Trophoblast cell (in vitro differentiated cells and primary cell): Measurements from ENCODE around the gene PRELP.
"Not testable (repeated sequence)": the region's sequence is repeated elsewhere in the genome, so short reads cannot be mapped to it uniquely, and the experiment has no call there.

Experiments used
- DNase-seq, 2 donors: peaks; one replicate each; pipeline ENCODE4 v3.0.0-alpha.2; 2016
- H2AFZ ChIP-seq: 2 replicates; pipeline ENCODE4 v1.6.1; 2013; ENCODE audit warnings: low read length, moderate library complexity, mild to moderate bottlenecking; ENCODE audit not compliant: insufficient read depth, poor library complexity
- H2AK5ac ChIP-seq: 2 replicates; pipeline ENCODE4 v1.6.1; 2013; ENCODE audit warnings: mild to moderate bottlenecking, low read length
- H2BK120ac ChIP-seq: 2 replicates; pipeline ENCODE4 v1.6.1; 2013; ENCODE audit warnings: low read length, mild to moderate bottlenecking, moderate library complexity; ENCODE audit not compliant: insufficient read depth, poor library complexity
- H2BK12ac ChIP-seq: 2 replicates; pipeline ENCODE4 v1.6.1; 2013; ENCODE audit warnings: mild to moderate bottlenecking, low read length, moderate library complexity
- H2BK5ac ChIP-seq: 2 replicates; pipeline ENCODE4 v1.6.1; 2013; ENCODE audit warnings: low read length, low read depth, moderate library complexity, mild to moderate bottlenecking; ENCODE audit not compliant: poor library complexity
- H3K14ac ChIP-seq: 2 replicates; pipeline ENCODE4 v1.6.1; 2013; ENCODE audit warnings: mild to moderate bottlenecking, low read length
- H3K18ac ChIP-seq: 2 replicates; pipeline ENCODE4 v1.6.1; 2013; ENCODE audit warnings: mild to moderate bottlenecking, low read length
- H3K23ac ChIP-seq: 2 replicates; pipeline ENCODE4 v1.6.1; 2013; ENCODE audit warnings: low read length
- H3K27ac ChIP-seq: 2 replicates; pipeline ENCODE4 v1.5.1; 2013; ENCODE audit warnings: low read depth, mild to moderate bottlenecking, inconsistent platforms, low read length, moderate library complexity
- H3K27me3 ChIP-seq: 2 replicates; pipeline ENCODE4 v1.6.1; 2013; ENCODE audit warnings: inconsistent platforms, mild to moderate bottlenecking, low read length, moderate library complexity; ENCODE audit not compliant: insufficient read depth
- H3K36me3 ChIP-seq, 2 experiments: 1 replicate in 1 of 2; 2 replicates in 1 of 2; pipeline ENCODE4 v1.6.1; 2013; ENCODE audit warnings: low read length in 2 of 2, mild to moderate bottlenecking in 2 of 2, moderate library complexity in 1 of 2; ENCODE audit not compliant: insufficient read depth in 2 of 2, control insufficient read depth in 1 of 2
- H3K4ac ChIP-seq: 2 replicates; pipeline ENCODE4 v1.6.1; 2013; ENCODE audit warnings: low read depth, mild to moderate bottlenecking, low read length, moderate library complexity
- H3K4me1 ChIP-seq, 2 experiments: 1 replicate in 1 of 2; 2 replicates in 1 of 2; pipeline ENCODE4 v1.6.1; 2013; ENCODE audit warnings: low read length in 2 of 2, mild to moderate bottlenecking in 2 of 2, moderate library complexity in 1 of 2; ENCODE audit not compliant: insufficient read depth in 2 of 2, control insufficient read depth in 1 of 2
- H3K4me2 ChIP-seq: 2 replicates; pipeline ENCODE4 v1.6.1; 2013; ENCODE audit warnings: inconsistent platforms, mild to moderate bottlenecking, low read length, moderate library complexity
- H3K4me3 ChIP-seq: 2 replicates; pipeline ENCODE4 v1.5.1; 2013; ENCODE audit warnings: mild to moderate bottlenecking, low read depth, low read length, inconsistent platforms
- H3K79me1 ChIP-seq: one replicate; pipeline ENCODE4 v1.6.1; 2013; ENCODE audit warnings: low read length
- H3K79me2 ChIP-seq: 2 replicates; pipeline ENCODE4 v1.6.1; 2013; ENCODE audit warnings: low read length, mild to moderate bottlenecking; ENCODE audit not compliant: control insufficient read depth, insufficient read depth, poor library complexity
- H3K9ac ChIP-seq: 2 replicates; pipeline ENCODE4 v1.6.1; 2013; ENCODE audit warnings: mild to moderate bottlenecking, low read length
- H3K9me3 ChIP-seq: 2 replicates; pipeline ENCODE4 v1.6.1; 2013; ENCODE audit warnings: low read depth, mild to moderate bottlenecking, control low read depth, inconsistent platforms, low read length; ENCODE audit not compliant: insufficient read depth
- H4K12ac ChIP-seq: 2 replicates; pipeline ENCODE4 v1.6.1; 2013; ENCODE audit warnings: low read depth, mild to moderate bottlenecking, low read length, moderate library complexity
- H4K8ac ChIP-seq: 2 replicates; pipeline ENCODE4 v1.6.1; 2013; ENCODE audit warnings: low read depth, mild to moderate bottlenecking, low read length, moderate library complexity
- H4K91ac ChIP-seq: one replicate; pipeline ENCODE4 v1.6.1; 2013; ENCODE audit warnings: low read depth, mild to moderate bottlenecking, low read length, moderate library complexity
- WGBS: extraction: QIAGEN DNeasy Blood & Tissue Kit; methylation state at CpG from one replicate; pipeline ENCODE4 v1.1.7; 2013; ENCODE audit warnings: missing lambda C conversion rate; ENCODE audit not compliant: insufficient read length, insufficient coverage; ENCODE audit errors: extremely low coverage; 5-methylcytosine and 5-hydroxymethylcytosine counted together

PRELP gene

GRCh38 chr1:203444171-203444576 is 31.4 kb upstream of the PRELP start:
- DNase-seq = no peak
- Histone ChIP-seq H3K4ac (no peak overlapping the region), H2BK12ac (no peak overlapping the region), H3K79me2 (no peaks in the 10 kb centered on the region), H2BK5ac (no peak overlapping the region), H3K23ac (no peak overlapping the region), H3K4me1 (peaks cover 0 to 4% of the 10 kb centered on the region in 2 experiments), H3K27ac (no peak overlapping the region), H2AFZ (no peak overlapping the region), H3K4me3 (no peak overlapping the region), H4K12ac (no peak overlapping the region), H3K4me2 (no peak overlapping the region), H3K36me3 (no peaks in the 10 kb centered on the region), H4K8ac (no peak overlapping the region), H2AK5ac (no peak overlapping the region), H3K79me1 (no peaks in the 10 kb centered on the region), H3K14ac (no peak overlapping the region), H3K9ac (no peak overlapping the region), H3K18ac (no peak overlapping the region), H4K91ac (no peak overlapping the region), H3K9me3 (peaks cover 2% of the 10 kb centered on the region), H2BK120ac (no peak overlapping the region), H3K27me3 (no peaks in the 10 kb centered on the region)
- WGBS = no CpG with 5 or more reads among the region's 1 CpG

- no peak overlapping the region for H2BK5ac ChIP-seq
- H2BK120ac ChIP-seq = no peak overlapping the region
- no peak overlapping the region for H3K18ac ChIP-seq
- no peak overlapping the region for H4K91ac ChIP-seq
- no peak overlapping the region for H2BK12ac ChIP-seq
- peaks cover 2% of the 10 kb centered on the region for H3K9me3 ChIP-seq
- no peaks in the 10 kb centered on the region for H3K79me2 ChIP-seq
- DNase-seq = no peak
- H3K36me3 ChIP-seq = no peaks in the 10 kb centered on the region
- H4K8ac ChIP-seq = no peak overlapping the region
- no peak overlapping the region for H3K23ac ChIP-seq
- peaks cover 8 to 11% of the 10 kb centered on the region in 2 experiments for H3K4me1 ChIP-seq
- no peak overlapping the region for H3K4me2 ChIP-seq
- no peak overlapping the region for H4K12ac ChIP-seq
- H3K14ac ChIP-seq = no peak overlapping the region
- no peaks in the 10 kb centered on the region for H3K27me3 ChIP-seq
- WGBS = 100% methylated on average over 1 of the region's 2 CpGs
- H3K9ac ChIP-seq = no peak overlapping the region
- H3K4me3 ChIP-seq = no peak overlapping the region
- no peak overlapping the region for H3K27ac ChIP-seq
- H3K4ac ChIP-seq = no peak overlapping the region
- H2AFZ ChIP-seq = no peak overlapping the region
- H3K79me1 ChIP-seq = peaks cover 12% of the 10 kb centered on the region
- H2AK5ac ChIP-seq = no peak overlapping the region
These were observed 28.5 kb upstream of the PRELP start for GRCh38 chr1:203447151-203447550.

GRCh38 chr1:203447598-203447997 is 28.0 kb upstream of the PRELP start:
- H3K9ac ChIP-seq, H2AK5ac ChIP-seq, DNase-seq, H3K18ac ChIP-seq, H4K12ac ChIP-seq, H3K36me3 ChIP-seq, H3K27me3 ChIP-seq, H2AFZ ChIP-seq, H3K23ac ChIP-seq, H2BK120ac ChIP-seq, H3K4me3 ChIP-seq, H2BK5ac ChIP-seq, H3K14ac ChIP-seq, H3K4ac ChIP-seq, H4K8ac ChIP-seq, H3K9me3 ChIP-seq, H2BK12ac ChIP-seq, H3K4me2 ChIP-seq, H3K79me2 ChIP-seq, H4K91ac ChIP-seq: not testable (repeated sequence)
- Histone ChIP-seq H3K4me1 (peaks cover 8 to 11% of the 10 kb centered on the region in 2 experiments), H3K27ac (peak overlapping the region; percentile 21), H3K79me1 (peaks cover 12% of the 10 kb centered on the region)
- WGBS = no CpG with 5 or more reads among the region's 1 CpG

GRCh38 chr1:203448521-203449061 is 27.0 kb upstream of the PRELP start:
- no peak overlapping the region for H4K12ac ChIP-seq
- H3K27ac ChIP-seq = peak overlapping the region; percentile 29
- H3K14ac ChIP-seq = no peak overlapping the region
- H2BK5ac ChIP-seq = no peak overlapping the region
- no peak overlapping the region for H3K18ac ChIP-seq
- no peak overlapping the region for H3K4me2 ChIP-seq
- peaks cover 13% of the 10 kb centered on the region for H3K79me1 ChIP-seq
- H4K8ac ChIP-seq = no peak overlapping the region
- H3K36me3 ChIP-seq = no peaks in the 10 kb centered on the region
- no peak overlapping the region for H3K9ac ChIP-seq
- H4K91ac ChIP-seq = no peak overlapping the region
- no peak overlapping the region for H3K4ac ChIP-seq
- no peak overlapping the region for H2AK5ac ChIP-seq
- H3K23ac ChIP-seq = no peak overlapping the region
- no CpG with 5 or more reads among the region's 9 CpGs for WGBS
- H3K4me1 ChIP-seq = peaks cover 8 to 11% of the 10 kb centered on the region in 2 experiments
- H3K79me2 ChIP-seq = no peaks in the 10 kb centered on the region
- no peak overlapping the region for H3K4me3 ChIP-seq
- no peaks in the 10 kb centered on the region for H3K27me3 ChIP-seq
- H2BK120ac ChIP-seq = no peak overlapping the region
- DNase-seq = peak in 1 of 2 donors; percentile 7
- no peak overlapping the region for H2AFZ ChIP-seq
- H3K9me3 ChIP-seq = peaks cover 2% of the 10 kb centered on the region
- H2BK12ac ChIP-seq = no peak overlapping the region
